ENCODE data around the gene BANP.
"Not testable (repeated sequence)": the region's sequence is repeated elsewhere in the genome, so short reads cannot be mapped to it uniquely, and the experiment has no call there.

Gene BANP

DNA sequence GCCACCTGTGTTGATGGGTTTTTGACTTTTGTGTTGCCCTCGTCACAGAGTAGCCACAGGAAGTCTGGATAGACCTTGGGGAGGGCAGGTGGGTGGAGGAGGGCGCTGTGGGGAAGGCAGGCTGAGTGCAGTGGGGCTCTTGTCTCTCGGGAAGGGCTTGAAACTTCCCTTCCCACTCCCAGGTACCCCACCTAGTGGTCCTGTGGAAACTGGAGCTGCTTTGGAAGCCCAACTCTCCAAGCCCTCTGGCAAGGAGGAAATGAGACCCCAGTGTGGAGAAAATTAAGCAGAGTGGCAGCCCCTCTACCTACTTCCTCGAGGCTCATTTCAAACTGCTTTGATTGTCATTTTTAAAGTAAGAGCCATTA is 24.1 kb upstream of the BANP start:
- no peak for DNase-seq (ENCODE audit: low read depth)

DNA sequence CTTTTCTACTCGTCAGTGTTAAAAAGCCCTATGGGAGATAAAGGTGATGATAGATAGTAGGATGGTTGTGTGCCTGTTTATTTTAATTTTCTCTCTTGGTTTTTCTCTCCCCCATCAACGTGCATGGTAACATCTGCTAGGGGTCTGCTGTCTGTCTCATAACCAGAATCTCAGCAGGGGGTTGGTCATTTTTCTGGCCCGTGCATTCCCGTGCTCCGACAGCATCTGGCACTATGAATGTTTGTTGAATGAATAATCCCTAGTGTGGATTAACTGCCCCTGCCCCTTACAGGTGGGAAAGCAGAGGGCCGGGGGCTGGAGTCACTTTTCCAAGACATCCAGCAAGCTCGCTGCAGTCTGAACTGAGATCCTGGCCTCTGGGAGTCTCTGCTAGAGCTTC is 21.2 kb upstream of the BANP start:
- no peak for DNase-seq (ENCODE audit: low read depth)

DNA sequence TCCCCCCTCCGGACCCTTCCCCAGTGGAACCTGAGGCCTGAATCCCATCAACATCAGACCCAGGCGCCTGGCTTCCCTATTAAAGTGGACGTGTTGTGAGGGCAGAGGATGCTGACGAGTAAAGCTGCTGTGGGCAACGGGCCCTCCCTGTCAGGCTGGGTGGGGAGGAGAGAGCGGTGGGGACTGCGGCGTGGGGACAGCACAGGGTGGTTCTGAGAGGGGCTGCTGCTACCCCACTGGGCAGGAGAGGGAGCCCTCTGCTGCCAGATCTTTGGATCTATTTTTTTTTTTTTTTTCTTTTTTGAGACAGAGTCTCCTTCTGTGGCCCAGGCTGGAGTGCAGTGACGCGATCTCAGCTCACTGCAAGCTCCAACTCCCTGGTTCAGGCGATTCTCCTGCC is 20.8 kb upstream of the BANP start:
- no peak for DNase-seq (ENCODE audit: low read depth)

DNA sequence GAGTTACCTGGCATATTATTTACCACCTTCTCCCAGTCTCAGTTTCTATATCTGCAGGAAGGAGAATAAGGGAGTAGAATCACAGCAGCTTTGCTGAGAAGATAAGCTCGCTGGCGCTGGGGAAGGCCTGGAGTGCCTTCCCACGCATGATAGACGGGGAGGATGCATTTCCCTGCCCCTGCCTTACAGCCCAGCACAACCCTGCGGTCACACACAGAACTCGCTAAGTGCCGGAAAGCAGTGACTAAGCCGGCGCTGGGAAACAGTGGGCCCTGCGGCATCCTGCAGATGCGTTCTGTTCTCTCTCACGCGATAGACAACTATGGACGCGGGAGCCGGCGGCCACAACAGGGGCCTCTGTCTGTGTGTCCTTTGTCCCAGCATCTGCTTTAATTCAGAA is 19.7 kb upstream of the BANP start:
- no peak for DNase-seq (ENCODE audit: low read depth)

DNA sequence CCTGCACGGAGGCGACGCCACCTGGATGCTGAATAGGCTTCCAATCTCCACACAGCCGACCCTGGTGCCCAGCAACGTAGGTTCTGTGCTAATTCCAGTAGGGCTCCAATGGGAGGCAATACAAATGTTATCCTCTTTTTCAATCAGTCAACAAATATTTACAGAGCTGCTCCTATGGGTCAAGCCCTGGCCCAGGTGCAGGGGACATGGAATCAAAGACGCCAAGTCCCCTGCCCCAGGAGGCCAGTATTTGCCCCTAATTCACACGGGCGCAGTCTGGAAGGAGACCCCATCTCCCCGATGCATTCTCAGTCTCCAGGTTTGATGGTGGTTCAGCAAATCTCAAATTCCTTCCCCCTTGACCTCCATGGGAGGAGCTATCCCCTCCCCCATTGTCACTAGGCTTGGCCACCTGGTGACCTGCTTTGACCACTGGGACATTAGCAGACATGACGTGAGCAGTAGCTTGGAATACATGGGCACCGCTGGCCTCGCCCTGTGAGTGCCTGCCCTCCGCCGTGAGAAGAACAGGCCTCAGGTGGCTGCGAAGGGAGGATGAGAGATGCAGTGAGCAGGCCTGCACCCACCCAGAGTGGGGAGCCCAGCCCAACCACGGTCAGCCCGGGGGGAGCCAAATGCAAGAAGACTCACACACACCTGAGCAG is 18.6 kb upstream of the BANP start:
- DNase-seq (ENCODE audit: low read depth) = not testable (repeated sequence)

DNA sequence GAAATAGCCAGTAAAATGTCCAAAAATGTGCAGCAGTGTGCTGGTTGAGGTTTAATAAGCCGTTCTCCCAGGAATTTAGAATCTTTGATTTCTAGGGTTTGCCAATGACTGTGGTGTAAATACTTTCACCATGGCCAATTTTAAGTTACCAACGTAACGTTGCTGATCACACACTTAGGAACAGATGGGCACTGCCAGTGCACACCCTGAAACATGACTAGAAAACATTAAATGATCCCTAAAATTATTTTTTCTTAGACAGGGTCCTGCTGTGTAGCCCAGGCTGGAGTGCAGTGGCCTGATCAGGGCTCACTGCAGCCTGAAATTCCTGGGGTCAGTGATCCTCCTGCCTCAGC is 18.1 kb upstream of the BANP start:
- DNase-seq (ENCODE audit: low read depth) = no peak

DNA sequence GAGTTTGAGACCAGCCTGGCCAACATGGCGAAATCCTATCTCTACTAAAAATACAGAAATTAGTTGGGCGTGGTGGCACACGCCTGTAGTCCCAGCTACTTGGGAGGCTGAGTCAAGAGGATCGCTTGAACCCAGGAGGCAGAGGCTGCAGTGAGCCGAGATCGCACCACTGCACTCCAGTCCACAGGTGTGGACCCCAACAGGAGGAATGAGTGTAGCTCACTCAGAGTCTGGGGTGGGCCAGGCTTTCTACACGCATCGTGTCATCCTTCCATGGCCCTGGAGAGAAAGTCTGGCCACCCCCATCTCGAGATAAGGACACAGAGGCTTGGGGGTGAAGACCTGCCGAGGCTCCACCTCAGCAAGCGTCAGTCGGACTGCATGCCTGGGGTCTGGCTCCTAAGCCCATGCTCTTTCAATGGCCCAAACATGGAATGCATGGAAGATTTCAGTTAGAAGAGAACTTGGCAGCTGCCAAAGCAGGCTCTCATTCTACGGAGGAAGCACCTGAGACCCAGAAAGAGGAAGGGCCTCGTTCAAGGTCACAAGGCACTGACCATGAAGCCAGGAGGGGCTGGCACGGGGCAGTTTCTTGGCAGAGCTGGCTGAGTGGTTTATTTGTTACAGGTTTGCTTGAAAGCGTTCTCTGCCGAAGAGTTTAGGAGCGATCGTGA is 16.3 kb upstream of the BANP start:
- DNase-seq (ENCODE audit: low read depth) = not testable (repeated sequence)

DNA sequence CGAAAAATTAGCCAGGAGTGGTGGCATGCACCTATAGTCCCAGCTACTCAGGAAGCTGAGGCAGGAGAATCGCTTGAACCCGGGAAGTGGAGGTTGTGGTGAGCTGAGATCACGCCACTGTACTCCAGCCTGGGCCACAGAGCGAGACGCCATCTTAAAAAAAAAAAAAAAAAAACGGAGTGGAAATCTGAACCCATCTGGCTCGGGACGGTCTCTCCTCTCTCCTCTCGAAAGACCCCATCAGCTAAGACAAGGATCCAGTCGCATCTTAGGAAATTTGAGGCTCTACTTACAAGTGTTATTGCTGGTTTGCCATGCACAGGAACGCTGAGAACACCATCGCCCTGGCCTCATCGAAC is 15.2 kb upstream of the BANP start:
- not testable (repeated sequence) for DNase-seq (ENCODE audit: low read depth)

DNA sequence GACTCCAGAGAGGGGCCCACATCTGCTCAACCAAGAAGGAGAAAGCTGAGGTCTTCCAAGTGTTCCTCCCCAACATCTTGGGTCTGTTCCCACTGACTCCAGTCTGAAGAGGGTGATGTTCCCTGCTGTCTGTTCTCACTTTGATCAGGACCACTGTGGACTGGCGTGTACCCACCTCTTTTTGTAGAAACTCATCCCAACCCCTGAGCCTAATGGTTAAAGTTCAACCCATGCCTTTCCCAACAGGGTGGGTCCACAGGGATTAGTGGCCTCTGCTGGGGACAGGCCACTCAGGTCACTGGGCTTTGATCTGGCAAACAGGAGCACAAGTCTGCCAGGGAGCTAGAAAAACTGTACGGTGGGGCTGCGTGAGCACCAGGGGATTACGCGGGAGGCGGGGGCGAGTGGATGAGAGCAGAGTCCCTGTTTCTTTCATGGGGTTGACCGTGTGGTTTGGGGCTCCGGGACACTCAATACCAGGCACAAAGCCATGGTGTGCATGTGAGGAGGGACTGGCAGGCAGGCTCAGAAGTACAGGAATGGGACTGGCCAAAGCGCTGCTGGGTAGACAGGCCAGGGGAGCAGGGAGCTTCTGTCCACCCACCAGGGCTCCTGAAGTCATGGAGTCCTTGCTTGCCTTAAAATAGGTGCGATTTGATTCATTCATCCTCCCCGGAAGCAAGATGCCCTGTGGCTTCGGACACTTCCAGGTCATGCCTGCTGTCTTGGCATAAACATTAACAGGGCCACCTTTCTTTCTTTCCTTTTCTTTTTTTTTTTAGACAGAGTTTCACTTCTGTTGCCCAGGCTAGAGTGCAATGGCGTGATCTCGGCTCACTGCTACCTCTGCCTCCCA is 14.6 kb upstream of the BANP start, which contains the start of gene CA5A:
CA5A (minus strand) TSS at position 155 of the 856 bp plus-strand sequence; CDS start at position 76, 79 bp downstream.
- no peak for DNase-seq (ENCODE audit: low read depth)

DNA sequence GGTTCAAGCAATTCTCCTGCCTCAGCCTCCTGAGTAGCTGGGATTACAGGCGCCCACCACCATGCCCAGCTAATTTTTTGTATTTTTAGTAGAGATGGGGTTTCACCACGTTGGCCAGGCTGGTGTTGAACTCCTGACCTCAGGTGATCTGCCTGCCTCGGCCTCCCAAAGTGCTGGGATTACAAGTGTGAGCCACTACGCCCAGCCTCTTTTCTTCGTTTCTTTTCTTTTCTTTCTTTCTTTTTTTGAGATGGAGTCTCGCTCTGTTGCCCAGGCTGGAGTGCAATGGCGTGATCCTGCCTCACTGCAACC is 14.0 kb upstream of the BANP start:
- not testable (repeated sequence) for DNase-seq (ENCODE audit: low read depth)

DNA sequence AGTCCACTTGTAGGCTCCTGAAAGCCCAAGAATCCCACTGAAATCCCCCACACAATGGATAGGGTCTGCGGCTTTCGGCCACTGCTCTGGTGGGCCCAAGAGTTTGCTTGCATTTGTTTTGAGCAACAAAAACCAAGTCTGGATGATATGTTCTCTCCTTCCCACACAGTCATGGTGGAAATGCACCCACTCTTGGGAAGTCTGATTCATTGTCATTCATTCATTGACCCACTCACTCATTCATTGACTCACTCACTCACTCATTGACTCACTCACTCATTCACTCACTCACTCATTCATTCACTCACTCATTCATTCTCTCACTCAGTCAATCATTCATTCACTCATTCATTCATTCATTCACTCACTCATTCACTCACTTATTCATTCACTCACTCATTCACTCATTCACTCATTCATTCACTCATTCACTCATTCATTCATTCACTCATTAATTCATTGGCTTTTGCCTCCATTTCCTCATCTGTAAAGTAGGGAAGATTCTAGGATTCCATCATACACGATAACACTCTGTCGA is 12.8 kb upstream of the BANP start:
- no peak for DNase-seq (ENCODE audit: low read depth)

DNA sequence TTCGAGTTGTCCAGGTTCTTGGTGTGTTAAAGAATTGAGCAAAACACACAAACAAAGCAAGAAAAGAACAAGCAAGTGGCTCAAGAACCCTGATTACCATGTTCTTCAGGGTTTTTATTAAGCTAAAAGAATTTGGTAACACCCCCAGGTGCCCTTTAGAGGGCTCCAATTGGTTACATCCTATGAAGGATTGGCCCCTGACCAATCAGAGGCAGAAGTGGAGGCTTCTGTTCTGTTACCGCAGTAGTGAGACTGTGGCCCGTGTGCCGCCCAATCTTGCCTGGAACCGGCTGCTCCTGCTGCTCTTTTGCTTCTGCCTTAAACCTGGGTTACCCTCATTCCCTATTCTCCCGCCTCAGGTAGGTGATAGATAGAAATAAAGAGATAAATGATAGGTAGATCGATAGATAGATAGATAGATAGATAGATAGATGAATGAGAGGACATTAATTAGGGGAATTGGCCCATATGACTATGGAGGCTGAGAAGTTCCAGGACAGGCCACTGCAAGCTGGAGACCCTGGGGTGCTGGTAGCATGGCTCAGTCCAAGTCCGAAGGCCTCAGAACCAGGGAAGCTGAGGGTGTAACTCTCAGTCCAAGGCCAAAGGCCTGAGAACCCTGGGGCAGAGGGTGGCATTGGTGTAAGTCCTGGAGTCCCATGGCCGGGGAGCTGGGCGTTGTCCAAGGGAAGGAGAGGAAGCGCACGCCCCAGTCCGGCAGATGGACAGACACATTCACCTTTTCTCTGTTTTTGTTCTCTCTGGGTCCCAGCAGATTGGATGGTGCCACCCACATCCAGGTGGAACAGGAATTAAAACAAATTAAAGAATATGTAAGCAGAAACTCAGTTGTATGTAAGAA is 11.4 kb upstream of the BANP start:
- DNase-seq (ENCODE audit: low read depth) = no peak

DNA sequence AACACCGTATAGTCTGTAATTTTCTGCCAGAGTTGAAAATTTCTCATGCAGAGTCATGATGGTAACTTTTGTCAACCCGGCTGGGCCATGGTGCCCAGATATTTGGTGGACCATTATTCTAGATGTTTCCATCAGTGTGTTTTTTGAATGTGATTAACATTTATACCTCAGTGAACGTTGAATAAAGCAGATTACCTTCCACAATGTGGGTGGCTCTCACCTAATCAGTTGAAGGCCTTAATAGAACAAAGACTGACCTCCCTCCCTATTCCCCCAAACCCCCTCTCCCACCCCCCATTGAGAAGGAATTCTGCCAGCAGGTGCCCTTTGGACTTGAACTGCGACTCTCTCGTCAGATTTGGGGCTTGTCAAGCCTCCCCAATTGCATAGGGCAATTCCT is 8.6 kb upstream of the BANP start:
- no peak for DNase-seq (ENCODE audit: low read depth)

DNA sequence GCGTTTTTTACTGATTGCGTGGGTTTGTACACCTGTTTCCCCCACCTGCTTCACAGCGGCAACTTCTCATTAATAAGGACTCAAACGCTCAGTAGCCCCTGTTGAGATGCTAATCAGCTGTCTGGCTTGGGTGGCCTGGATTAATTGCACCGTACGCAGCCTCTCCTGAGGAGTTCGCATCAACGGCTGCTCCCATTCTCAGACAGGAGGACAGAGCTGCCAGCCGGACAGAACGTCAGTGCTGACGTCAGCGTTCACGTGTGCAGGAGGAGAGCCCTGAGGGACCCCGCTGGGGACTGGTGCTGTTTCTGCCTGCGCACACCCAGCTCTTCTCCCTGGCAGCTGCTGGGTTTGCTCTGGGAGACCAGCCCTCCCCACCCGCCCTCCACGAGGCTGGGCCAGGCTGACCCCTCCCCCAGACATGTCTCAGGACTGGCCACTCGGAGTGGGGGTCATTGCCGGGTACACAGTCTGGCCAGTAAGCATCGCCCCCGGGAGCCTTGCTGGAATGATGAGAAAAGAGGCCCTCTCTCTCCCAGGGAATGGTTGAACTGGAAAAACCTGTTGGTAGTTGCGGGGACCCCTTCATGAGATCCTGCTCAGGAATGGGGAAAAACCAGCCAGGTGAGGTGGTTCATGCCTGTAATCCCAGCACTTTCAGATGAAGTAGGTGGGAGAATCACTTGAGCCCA is 5.7 kb upstream of the BANP start:
- DNase-seq (ENCODE audit: low read depth) = no peak

DNA sequence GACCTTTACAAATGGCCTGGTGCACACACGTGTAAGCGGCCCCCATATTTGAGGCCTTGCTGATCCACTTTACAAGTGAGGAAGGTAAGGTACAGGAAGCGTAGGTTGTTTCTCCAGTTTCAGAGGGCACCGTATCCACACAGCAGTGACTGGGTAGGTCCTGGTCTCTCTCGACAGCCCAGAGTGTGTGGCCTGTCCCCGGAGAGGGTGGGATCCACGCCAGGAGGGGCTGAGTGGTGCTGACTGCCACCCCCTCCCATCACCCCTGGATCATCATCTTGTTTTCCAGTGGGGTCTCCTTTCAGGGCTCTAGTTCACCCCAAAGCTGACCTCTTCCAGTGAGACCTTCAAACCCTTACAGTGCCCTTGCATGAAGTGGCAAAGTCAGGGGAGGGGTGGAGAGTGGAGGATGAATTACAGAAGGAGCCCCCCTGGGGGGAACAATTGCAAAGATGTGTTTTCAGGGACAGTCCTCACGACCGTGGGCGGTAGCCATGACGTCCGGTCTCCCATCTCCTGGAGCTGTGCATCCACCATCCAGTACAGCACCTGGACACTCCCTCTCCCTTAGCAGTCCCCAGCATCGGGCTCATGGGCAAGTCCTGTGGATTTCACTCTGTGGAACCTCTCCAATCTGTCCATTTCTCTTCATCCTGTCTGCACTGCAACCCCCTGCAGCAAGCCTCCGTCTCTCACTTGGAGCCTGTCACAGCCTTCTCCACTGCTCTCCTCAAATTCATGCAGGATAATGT is 4.5 kb upstream of the BANP start:
- DNase-seq (ENCODE audit: low read depth) = no peak

DNA sequence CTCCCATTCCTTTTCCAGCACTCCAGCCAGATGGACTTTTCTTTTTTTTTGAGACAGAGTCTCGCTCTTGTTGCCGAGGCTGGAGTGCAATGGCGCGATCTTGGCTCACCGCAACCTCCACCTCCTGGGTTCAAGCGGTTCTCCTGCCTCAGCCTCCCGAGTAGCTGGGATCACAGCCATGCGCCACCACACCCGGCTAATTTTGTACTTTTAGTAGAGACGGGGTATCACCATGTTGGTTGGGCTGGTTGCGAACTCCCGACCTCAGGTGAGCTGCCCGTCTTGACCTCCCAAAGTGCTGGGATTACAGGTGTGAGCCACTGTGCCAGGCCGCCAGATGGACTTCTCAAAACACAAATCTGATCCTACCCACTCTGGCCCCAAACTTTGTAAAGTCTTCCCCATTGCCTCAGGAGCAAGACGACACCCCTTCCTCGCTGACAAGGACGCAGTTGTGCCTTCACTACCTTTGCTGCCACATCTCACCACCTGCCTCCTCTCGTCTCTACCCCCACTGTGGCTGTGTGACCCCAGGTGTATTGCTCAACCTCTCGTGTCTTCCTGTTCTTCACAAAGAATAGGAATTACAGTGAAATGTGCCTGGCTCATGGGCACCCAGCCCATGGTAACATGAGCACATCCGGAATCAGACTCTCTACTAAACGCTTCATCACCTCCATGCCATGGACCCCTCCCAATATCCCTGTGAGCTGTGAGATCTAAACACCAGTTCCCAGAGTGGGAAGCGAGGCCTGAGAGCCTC is 3.7 kb upstream of the BANP start:
- DNase-seq (ENCODE audit: low read depth) = no peak

DNA sequence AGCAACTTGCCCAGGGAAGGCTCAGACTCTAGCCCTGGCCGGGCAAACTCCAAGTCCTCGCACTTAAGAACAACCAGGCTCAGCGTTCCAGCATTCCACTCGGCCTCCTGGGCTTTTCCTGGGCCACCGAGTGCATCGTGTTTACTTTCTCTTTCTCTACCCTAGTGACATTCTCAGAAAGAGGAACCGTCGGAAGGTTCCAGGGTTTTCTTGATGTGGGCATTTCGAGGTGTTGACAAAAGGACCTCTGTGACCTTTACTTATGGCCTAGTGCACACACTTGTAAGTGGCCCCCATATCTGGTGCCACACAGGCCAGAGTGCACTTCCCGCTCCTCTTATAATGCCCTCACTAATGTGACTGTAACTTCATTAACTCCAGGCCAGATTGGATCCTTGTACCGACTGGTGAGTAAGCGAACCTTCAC is 3.1 kb upstream of the BANP start:
- DNase-seq (ENCODE audit: low read depth) = no peak

DNA sequence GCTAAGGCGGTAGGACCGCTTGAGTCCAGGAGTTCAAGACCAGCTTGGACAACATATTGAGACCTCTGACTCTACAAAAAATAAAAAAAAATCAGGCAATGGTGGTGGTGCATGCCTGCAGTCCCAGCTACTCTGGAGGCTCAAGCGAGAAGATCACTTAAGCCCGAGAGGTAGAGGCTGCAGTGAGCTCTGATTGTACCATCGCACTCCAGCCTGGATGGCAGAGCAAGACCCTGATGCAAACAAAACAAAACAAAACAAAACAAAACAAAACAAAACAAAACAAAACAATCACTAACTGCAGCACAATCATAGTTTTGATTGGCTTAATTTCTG is 2.5 kb upstream of the BANP start:
- no peak for DNase-seq (ENCODE audit: low read depth)

DNA sequence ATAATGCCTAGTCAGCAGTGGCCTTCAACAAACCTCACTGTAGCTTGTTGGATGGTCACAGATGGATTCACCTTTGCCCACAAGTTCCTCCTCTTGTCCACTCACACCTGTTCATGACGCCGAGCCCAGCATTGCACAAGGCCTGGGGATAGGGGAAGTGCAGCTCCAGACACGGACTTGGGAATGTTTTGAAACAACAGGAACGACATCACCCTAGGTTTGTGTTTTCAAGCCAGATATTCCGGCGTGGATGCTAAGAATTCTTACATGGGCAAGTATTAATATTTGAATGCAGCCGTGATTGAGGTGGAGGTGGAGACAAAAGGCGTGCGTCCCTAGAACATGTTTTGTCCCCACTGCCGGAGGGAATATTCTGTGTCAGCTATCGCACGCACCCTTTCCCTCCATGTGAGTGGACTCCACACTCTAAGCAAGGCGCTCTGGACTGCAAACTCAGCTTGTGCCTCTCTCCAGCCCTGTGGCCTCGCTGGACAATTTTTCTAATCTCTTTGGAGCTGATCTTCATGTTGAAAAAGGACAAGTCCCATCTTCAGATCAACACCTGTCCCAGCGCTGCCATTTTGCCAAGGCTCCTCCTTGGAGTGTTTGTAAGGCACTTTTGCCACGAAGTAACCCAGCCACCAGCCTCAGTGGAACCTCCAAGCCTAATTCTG is 2.0 kb upstream of the BANP start:
- no peak for DNase-seq (ENCODE audit: low read depth)
